Stimulated activated CD8-positive, alpha-beta memory T cell treated with anti-CD3 and anti-CD28 coated beads, Interleukin-7, amount 100 ng/mL, for 4 hours (primary cell): ENCODE data around the gene SIGLEC14.
A peak's percentile ranks its signal among the peaks of the same experiment; 100 is the strongest.
"Not testable (repeated sequence)": the region's sequence is repeated elsewhere in the genome, so short reads cannot be mapped to it uniquely, and the experiment has no call there.

ENCODE experiments used
- DNase-seq, 2 donors: peaks; one replicate each; pipeline ENCODE4 v3.0.0-alpha.2; 2020; ENCODE audit warnings: low read depth in 2 of 2

SIGLEC14 gene

DNA sequence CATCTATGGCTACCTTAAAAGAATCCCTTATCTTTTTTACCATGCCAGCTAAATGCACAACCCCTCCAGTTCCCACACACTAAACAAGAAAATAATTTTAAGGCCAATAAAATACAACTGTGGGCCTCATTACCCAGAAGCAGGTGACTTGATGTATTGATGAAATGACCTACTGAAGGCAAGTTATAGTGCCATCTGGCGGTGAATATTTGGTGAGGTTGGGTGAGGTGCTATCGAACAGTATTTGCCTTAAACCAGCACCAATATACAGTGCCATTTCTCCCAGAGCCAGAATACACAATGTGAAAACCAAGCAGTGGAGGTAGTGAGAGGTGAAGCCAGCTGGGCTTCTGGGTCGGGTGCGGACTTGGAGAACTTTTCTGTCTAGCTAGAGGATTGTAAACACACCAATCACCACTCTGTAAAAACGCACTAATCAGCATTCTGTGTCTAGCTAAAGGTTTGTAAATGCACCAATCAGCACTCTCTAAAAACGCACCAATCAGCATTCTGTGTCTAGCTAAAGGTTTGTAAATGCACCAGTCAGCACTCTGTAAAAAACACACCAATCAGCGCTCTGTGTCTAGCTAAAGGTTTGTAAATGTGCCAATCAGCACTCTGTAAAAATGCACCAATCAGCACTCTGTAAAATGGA lies 29.4 kb upstream of the SIGLEC14 start:
- DNase-seq: not testable (repeated sequence)

DNA sequence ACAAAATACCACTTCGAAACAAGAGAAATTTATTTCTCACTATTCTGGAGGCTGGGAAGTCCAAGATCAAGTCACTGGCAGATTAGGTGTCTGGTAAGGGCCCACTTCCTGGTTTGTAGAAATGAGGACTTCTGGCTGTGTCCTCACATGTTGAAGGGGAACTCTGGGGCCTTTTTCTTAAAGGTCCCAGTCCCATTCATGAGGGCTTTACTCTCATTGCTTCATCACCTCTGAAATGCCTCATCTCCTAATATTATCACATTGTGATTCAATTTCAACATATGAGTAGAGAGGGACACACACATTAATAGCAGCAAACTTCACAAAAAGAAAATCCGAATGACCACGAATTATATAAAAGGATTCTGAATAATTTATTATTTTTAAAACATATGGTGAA lies 21.6 kb upstream of the SIGLEC14 start:
- DNase-seq: no peak

DNA sequence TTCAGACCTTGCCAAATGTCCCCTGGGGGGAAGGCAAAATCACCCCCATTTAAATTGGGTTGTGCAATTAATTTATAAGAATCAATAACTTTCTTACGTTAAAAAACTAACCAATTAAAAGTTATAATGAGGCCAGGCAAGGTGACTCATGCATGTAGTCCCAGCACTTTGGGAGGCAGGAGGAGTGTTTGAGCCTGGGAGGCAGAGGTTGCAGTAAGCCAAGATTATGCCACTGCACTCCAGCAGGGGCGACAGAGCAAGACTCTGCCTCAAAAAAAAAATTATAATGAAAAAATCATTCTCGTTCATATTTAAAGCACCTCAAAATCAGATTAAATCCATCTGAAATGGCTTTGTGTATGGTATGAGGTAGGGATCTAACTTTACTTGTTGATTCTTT lies 18.4 kb upstream of the SIGLEC14 start:
- no peak for DNase-seq

DNA sequence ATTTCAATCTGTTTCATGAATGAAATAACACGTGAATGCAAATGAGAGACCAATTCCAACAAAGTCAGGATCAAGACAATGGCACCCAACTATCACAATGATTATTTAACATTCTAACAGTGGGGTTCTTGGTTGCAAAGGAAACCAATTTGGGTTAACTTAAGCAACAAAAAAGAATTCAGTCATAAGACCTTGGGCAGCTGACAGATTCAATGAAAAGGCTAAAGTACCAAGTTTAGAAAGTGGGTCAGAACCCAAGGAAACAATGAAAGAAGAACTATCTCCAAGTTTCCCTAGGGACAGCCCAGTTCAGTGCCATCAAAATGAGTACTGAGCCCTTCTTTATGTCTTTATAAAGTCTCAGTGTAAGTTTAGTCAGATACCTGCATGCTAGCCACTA lies 17.5 kb upstream of the SIGLEC14 start:
- DNase-seq: no peak

DNA sequence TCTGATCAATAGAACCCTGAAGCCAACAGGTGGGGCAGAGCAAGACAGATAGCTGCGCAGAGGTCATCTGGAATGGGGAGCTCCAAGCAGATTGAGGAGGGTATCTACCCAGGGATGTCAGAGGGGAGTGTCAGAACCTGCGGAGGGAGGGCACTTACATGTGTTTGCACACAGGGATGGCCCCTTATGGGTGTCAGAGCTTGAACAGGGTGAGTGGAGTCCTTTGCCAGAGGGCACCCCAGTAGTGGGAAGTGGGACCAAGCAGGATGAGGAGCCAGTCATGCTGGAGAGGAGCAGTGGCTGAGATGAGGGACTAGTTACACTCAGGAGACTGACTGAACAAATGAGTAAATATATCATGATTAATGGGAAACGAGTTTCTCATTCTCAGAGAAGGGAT lies 17.0 kb upstream of the SIGLEC14 start:
- no peak for DNase-seq

DNA sequence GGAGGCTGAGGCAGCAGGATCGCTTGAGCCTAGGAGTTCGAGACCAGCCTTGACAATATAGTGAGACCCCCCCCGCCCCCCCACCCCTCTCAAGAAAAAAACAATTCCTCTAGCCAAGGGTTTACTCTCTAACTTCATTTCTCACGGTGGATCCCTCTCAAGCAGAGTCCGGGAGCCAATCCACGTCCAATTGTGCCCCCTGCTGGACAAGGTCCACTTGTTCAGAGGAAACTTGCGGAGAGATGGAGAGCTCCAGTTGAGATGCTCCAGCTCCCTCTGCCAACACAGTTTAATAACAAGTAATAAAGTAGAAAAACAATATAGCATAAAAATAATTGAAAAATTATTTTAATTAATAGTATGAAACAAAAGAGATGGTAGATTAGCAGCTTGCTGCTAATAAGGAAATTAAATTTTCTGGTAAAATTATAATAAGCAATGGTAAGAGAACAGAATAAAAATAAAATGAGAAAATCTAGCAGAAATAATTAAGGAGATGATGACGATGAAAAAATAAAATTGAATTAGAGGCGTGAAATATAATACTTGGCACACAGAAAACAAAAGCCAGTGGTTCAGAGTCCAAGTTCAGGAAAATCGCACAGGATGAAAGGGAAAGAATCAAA lies 14.5 kb upstream of the SIGLEC14 start:
- DNase-seq: peak in 1 of 2 donors; percentile 10

DNA sequence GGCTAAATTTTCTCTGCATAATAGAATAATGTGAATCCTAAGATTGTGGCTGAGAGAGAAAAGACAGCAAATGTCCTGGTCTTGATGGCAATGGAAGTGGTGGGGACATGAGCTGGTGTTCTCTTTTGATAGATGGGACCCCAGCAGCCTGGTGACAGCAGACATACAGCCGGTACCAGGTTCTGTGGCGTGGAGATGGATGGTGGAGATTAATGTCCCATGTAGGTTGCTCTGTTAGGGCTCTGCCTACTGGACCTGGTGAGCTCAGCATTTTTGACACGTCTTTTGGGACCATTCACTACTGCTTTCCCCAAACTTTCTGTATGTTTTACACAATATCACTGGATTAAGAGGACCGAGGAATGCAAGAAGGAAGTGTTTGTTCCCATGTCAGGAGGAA lies 8.2 kb upstream of the SIGLEC14 start:
- DNase-seq: no peak

DNA sequence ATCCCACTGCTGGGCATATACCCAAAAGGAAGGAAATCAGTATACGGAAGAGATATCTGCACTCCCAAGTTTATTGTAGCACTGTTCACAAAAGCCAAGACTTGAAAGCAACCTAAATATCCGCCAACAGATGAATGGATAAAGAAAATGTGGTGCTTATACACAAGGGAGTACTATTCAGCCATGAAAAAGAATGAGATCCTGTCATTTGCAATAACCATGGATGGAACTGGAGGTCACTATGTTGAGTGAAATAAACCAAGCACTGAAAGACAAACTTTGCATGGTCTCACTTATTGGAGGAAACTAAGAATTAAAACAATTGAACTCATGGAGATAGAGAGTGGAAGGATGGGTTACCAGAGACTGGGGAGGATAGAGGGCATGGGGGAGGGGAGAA lies 6.5 kb upstream of the SIGLEC14 start:
- DNase-seq: no peak

DNA sequence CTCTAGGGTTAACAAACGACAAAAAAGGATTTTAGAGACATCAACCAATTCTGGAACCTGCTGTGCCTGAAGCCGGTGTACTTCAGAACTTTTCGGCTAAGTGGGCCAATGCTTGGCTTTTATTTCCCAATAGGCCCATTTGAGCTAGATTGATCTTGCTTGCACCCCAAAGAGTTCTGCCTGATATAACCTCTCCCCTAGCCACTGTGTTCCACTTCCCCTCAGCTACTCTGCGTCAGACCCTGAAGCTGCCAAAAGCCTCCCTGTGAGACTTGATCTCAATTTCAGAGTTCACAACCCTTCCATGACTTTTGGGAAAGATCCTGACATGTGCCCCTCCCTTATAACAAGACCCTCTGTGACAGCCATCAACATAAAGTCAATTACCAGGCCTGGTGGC lies 5.6 kb upstream of the SIGLEC14 start:
- DNase-seq: no peak

DNA sequence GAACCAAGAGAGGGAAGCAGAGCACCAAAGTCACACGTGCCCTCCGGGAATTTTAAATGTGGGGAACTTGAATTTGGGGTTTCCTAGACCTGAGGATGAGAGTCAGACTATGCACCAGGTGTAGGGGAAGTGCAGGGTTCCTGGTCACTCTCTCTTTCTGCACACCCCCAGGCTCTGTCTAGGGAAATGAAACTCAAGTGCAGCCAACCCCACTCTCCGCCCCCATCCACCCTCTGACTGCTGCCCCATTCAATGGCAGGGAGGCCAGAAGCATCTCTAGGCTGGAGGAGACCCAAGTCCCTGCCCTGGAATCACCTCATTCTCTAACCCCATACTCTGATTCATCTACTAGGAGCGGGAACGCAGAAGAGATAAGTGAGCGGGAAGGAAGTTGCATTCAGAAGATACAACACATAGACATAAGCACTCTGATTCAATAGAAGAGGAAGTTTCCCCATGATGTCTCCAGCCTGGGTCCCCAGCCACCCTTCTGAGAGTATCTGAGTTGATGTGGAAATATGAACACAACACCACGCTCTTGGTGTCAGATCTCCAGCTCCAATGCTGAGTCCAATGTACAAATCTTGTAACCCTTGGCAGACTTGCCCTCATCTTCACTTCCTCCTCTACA lies 4.7 kb upstream of the SIGLEC14 start:
- DNase-seq: no peak

DNA sequence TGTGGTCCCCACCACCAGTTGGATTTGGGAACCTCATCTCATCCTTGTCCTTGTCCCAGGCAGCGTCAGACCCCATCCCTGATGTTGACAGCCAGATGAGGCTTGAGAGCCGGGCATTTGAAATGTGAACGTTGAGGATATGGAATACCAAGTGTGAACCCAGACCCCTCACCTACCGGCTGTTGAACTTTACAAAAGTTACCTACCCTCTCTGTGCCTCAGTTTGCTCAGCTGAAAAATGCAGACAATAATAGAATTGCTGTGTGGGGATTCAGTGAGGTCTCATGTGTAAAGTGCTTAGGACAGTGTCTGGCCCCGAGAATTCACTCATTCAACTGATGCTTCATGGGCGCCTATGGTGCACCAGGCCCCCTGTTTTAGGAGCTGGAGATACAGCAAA lies 693 bp upstream of the SIGLEC14 start:
- no peak for DNase-seq

DNA sequence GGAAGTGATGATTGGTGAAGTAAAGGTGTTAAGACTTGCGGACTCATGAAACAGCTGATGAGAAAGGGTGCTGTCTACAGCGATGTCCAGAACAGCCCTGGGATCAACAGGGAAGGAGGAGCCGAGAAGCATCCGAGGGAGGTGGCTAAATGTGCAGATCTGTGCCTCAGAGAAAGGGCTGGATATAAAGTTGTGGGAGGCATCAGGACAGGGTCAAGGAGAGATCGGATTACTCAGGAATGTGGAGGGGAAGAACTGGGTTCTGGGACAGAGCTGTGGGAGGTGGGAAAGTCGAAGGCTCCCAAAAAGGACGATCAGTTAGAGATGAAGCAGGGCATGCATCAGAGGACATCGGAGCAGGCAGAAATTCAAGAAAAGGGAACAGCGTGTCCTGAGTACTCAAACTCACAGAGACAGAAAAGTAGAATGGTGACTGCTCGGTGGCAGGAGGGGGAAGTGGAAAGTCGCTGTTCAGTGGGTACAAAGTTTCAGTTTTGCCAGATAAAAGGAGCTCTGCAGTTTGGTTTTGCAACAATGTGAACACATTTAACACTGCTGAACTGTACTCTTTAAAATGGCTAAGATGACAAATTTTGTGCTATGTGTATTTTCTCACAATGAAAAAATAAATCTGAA lies 1.9 kb downstream of the SIGLEC14 start:
- DNase-seq: no peak

DNA sequence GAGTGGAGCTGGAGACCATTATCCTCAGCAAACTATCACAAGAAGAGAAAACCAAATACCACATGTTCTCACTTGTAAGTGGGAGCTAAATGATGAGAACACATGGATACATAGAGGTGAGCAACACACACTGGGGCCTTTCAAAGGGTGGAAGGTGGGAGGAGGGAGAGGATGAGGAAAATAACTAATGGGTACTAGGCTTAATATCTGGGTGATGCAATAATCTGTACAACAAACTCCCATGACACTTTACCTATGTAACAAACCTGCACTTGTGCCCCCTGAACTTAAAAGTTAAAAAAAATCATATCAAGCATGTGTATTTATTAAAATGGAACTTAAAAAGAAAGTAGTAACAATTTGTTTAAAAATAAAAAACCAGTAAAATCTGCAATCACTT lies 5.0 kb downstream of the SIGLEC14 start:
- DNase-seq: no peak

DNA sequence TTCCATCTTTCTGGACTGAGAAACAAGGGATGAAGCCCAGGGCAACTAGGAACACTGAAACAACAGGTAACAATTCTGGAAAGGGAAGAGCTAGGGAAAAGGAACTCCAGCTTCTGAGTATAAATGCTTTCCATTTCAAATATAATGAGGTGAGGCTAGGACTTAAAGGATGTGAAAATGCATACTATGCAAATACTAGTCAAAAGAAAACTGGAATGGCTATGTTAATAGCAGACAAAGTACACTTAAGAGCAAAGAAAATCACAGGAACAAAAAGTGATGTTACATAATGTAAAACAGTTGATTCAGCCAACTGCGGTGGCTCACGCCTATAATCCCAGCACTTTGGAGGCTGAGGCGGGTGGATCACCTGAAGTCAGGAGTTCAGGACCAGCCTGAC lies 6.2 kb downstream of the SIGLEC14 start:
- no peak for DNase-seq

DNA sequence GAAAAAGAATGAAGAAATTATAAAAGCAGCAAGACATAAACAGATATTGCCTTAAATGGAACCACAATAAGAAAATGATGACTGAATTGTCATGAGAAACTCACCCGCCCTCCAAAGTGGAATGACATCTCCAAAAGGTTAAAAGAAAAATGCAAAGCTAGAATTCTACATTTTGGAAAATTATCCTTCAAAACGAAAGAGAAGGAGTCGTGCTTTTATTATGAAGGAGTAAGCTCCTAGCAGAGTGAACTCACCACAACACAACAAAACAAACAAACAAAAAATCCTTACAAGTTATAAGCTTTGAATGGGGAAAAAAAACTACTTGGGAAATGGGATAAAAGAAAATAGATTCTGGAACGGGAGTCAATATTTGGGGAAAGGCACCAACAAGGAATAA lies 6.7 kb downstream of the SIGLEC14 start:
- DNase-seq: no peak

DNA sequence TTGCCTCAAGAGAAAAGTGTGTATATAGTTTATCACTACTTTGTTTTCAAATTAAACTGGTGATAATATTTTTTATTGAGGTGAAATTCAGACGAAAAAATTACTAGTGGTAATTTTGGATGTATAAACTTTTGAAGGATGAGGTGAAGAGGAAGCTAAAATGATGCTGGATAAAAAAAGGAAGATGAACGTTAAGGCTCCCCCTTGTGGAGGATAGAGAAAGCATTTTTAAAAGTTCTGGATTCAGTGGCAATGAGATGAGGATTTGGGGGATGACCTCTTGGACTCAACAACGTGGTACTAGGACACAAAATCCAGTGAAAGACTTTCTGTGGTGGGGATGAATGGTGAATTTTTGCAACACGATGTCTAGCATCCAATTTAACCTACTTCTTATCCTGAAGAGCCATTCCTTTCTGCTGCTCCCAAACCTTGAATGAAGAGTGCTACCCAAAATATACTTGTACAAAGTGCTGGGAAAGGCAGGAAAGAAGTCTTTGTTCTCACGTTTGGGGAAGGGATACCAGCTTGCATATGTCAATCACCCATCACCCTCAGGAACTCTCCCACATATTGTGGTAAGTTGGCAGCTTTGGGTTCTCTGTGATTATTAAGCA lies 9.2 kb downstream of the SIGLEC14 start:
- DNase-seq: no peak

DNA sequence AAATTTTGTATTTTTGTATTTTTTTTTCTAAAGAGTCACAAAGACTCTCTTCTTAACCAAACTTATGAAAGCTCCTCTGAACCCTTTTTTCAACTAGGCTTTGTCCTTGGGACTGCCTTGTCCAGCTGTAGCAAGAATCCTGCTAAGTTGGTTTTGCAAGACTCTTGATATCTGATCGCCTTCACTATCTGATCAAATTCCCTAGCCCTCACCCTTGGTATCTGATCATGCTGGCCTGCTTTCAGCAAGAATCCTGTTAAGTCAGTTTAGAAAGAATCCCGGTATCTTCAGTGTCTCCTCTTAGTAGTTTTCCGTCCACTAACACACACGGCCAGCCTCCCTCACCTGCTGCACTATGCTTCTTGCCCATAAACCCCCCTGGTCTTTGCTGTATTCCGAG lies 14.5 kb downstream of the SIGLEC14 start:
- DNase-seq: no peak

DNA sequence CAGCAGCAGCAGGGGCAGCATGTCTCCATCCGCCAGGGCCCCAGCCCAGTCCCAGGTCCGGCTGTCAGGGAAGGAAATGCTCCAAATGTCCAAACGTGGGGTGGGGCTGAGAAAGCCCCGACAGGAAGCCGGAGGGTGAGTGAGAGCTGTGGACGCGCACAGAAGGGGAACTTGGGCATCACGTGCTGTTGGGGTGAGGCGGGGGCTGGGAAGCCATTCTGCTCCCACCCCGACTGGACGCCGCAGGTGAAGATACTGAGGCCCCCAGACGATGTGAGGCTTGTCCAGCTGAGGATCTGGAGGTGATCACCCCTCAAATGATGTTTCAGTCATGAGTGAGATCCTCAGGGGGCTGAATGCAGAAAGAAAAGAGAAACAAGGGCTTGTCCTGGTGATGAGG lies 16.3 kb downstream of the SIGLEC14 start, which contains the start of gene SIGLEC5:
Gene SIGLEC5 (minus strand): TSS at position 87 of the 400 bp plus-strand sequence. CDS start 66 bp downstream, at position 21.
- not testable (repeated sequence) for DNase-seq

DNA sequence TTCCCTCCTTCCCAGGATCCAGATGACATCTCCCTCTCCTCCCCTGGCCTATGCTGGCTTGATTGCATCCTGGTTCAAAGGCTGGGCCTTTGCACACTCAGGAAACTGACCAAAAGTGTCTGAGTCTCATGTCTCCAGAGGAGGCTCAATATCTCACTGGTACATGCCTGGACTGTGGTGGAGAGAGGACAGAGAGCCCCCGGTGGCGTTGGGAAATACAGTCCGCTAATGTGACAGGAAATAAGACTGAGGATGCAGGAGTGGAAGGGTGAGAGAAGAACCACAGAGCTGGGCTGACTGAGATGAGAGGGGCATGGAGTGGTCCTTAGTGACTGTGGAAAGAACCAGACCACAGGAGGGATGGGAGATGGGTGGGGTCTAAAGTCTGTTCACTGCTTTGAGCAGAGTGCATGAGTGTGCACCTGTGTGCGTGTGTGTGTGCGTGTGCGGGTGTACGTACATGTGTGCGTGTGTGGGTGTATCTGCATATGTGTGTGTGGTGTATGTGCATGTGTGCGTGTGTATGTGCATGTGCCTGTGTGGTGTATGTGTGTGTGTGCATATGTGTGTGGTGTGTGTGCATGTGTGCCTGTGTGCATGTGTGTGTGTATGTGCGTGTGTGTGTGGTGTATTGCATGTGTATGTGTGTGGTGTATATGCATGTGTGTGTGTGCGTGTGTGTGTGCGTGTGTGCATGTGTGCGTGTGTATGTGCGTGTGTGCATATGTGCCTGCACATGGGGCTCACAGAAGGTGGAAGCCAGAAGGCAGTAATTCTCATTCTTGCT lies 18.3 kb downstream of the SIGLEC14 start:
- no peak for DNase-seq

DNA sequence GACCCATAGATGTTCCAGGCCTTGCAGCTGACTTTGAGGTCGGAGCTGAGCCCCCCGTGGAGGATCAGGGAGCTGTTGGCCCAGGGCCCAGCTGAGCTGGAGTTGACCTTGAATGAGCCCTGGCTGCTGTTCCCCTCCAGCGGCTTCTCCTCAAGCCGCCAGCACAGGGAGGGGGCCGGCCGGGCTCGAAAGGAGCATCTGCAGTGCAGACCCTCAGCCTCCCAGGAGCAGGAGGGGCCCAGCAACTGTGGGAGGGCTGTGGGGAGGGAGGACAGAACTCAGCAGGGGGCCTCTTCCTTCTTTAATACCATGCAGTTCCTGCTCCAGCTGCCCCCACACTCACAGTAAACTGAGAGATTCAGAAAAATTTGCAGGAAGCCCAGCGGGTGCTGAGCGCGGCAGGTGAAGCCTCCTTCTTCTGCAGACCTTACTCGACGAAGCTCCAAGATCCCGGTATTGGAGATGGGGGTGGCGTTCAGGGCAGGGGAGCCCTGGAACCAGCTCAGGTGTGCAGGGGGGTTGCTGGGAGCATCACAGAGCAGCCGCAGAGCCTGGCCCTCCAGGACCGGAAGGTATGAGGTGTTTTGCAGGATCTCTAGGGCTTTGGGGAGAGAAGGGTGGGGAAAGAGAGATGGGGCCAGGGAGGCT lies 19.0 kb downstream of the SIGLEC14 start:
- DNase-seq: no peak

DNA sequence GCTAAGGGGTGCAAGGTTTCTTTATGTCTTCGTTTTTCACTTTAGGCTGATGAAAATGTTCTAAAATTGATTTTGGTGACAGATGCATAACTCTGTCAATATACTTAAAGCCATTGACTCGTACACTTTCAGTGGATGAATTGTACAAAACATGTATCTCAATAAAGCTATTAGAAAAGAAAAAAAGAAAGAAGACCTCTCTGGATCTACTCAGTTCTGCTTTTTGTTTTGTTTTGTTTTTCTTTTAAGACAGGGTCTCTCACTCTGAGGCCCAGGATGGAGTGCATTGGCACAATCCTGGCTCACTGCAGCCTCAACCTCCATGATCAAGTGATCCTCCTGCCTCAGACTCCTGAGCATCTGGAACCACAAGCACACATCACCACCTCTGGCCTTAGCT lies 19.9 kb downstream of the SIGLEC14 start:
- DNase-seq: no peak
